GM19035 (cell line): Measurements from ENCODE around the gene POLN.
"Not testable (repeated sequence)": the region's sequence is repeated elsewhere in the genome, so short reads cannot be mapped to it uniquely, and the experiment has no call there.

Experiments used
- ATAC-seq: cut with Tn5 transposase; IDR thresholded peaks from one replicate; pipeline ENCODE4 v1.9.1; 2021; ENCODE audit not compliant: unreplicated experiment

POLN gene

GRCh38 chr4:2222838-2223237 is 19.1 kb downstream of the POLN start:
- no peak for ATAC-seq

- ATAC-seq: not testable (repeated sequence)
Observed at GRCh38 chr4:2221378-2221777, 20.5 kb downstream of the POLN start.

GRCh38 chr4:2220016-2220630 is 21.8 kb downstream of the POLN start:
- no peak for ATAC-seq

- no peak for ATAC-seq
Observed at GRCh38 chr4:2219233-2219760, 22.6 kb downstream of the POLN start.

GRCh38 chr4:2218436-2218835 is 23.5 kb downstream of the POLN start:
- no peak for ATAC-seq

GRCh38 chr4:2217726-2218125 is 24.2 kb downstream of the POLN start:
- no peak for ATAC-seq

- ATAC-seq: no peak
Observed at GRCh38 chr4:2212831-2213230, 29.1 kb downstream of the POLN start.

GRCh38 chr4:2202789-2203188 is 39.1 kb downstream of the POLN start:
- not testable (repeated sequence) for ATAC-seq

GRCh38 chr4:2194496-2194895 is 47.4 kb downstream of the POLN start:
- ATAC-seq: no peak

- no peak for ATAC-seq
Observed at GRCh38 chr4:2193326-2193725, 48.6 kb downstream of the POLN start.

- ATAC-seq: no peak
Observed at GRCh38 chr4:2186865-2187172, 55.1 kb downstream of the POLN start.

- no peak for ATAC-seq
Observed at GRCh38 chr4:2186133-2186864, 55.6 kb downstream of the POLN start.

GRCh38 chr4:2183394-2183793 is 58.5 kb downstream of the POLN start:
- no peak for ATAC-seq

- ATAC-seq: no peak
Observed at GRCh38 chr4:2182994-2183393, 58.9 kb downstream of the POLN start.

GRCh38 chr4:2180410-2180809 is 61.5 kb downstream of the POLN start:
- no peak for ATAC-seq

- ATAC-seq: no peak
Observed at GRCh38 chr4:2179717-2180116, 62.2 kb downstream of the POLN start.

- no peak for ATAC-seq
Observed at GRCh38 chr4:2178986-2179385, 62.9 kb downstream of the POLN start.

GRCh38 chr4:2177443-2178093 is 64.4 kb downstream of the POLN start:
- no peak for ATAC-seq

- ATAC-seq: no peak
Observed at GRCh38 chr4:2175990-2176698, 65.8 kb downstream of the POLN start.

GRCh38 chr4:2174061-2174460 is 67.9 kb downstream of the POLN start:
- no peak for ATAC-seq

- no peak for ATAC-seq
Observed at GRCh38 chr4:2172627-2173231, 69.2 kb downstream of the POLN start.
